HEK293 (cell line): Measurements from ENCODE around the gene SNRNP40.

Source experiments
- CTCF ChIA-PET: fragments of 350-600 bp; formaldehyde crosslinking; extraction: SDS; loops from one replicate; lab custom pipeline; 2021; ENCODE audit warnings: antibody characterized with exemption; lab: Yijun Ruan, JAX
- POLR2A ChIA-PET: fragments of 300-600 bp; formaldehyde crosslinking; extraction: SDS; loops from one replicate; lab custom pipeline; 2020; ENCODE audit warnings: antibody characterized with exemption, inconsistent platforms; lab: Yijun Ruan, JAX
- H3K27ac ChIP-seq: fragments of 200-500 bp; sonication (Bioruptor generic); 2 replicates; pipeline ENCODE4 v1.5.1; 2014; ENCODE audit warnings: low read depth, low read length, control low read depth, inconsistent platforms; ENCODE audit errors: extremely low read depth
- H3K36me3 ChIP-seq, 2 experiments: fragments of 200-500 bp in 1 of 2; sonication (Bioruptor generic) in 1 of 2; 1 replicate in 1 of 2; 2 replicates in 1 of 2; pipeline ENCODE4 v1.5.1; 2014 to 2017; ENCODE audit warnings: inconsistent platforms in 2 of 2, low read length in 2 of 2; ENCODE audit not compliant: control insufficient read depth in 2 of 2, insufficient read depth in 1 of 2
- H3K4me1 ChIP-seq: fragments of 200-500 bp; sonication (Bioruptor generic); 2 replicates; pipeline ENCODE4 v1.5.1; 2014; ENCODE audit warnings: mild to moderate bottlenecking, low read length, inconsistent platforms; ENCODE audit not compliant: control insufficient read depth, insufficient read depth
- H3K4me3 ChIP-seq: 2 replicates; pipeline ENCODE4 v1.5.1; 2011; ENCODE audit warnings: low read depth, mild to moderate bottlenecking, control low read depth, low read length, moderate library complexity
- H3K9me3 ChIP-seq: fragments of 200-500 bp; sonication (Bioruptor generic); 2 replicates; pipeline ENCODE4 v1.5.1; 2014; ENCODE audit warnings: low read depth, low read length, inconsistent platforms; ENCODE audit not compliant: control insufficient read depth, insufficient read depth
- ATF2 ChIP-seq: fragments of 450-650 bp; formaldehyde crosslinking; IDR thresholded peaks from 2 replicates; pipeline ENCODE4 v1.5.1; 2016; ENCODE audit warnings: missing biosample characterization, missing genetic modification characterization, low read depth
- EGR2 ChIP-seq: fragments of 450-650 bp; formaldehyde crosslinking; IDR thresholded peaks from 2 replicates; pipeline ENCODE4 v1.5.1; 2016; ENCODE audit warnings: low read depth, missing biosample characterization, missing genetic modification characterization
- GLIS2 ChIP-seq: fragments of 450-650 bp; formaldehyde crosslinking; IDR thresholded peaks from 2 replicates; pipeline ENCODE4 v1.5.1; 2016; ENCODE audit warnings: missing biosample characterization, missing genetic modification characterization
- HIC1 ChIP-seq: fragments of 450-650 bp; formaldehyde crosslinking; IDR thresholded peaks from 2 replicates; pipeline ENCODE4 v1.5.1; 2016; ENCODE audit warnings: missing biosample characterization, missing genetic modification characterization
- RBAK ChIP-seq: fragments of 450-650 bp; formaldehyde crosslinking; IDR thresholded peaks from 2 replicates; pipeline ENCODE4 v1.5.1; 2016; ENCODE audit warnings: missing biosample characterization, missing genetic modification characterization
- SCRT2 ChIP-seq: fragments of 450-650 bp; formaldehyde crosslinking; IDR thresholded peaks from 2 replicates; pipeline ENCODE4 v1.5.1; 2016; ENCODE audit warnings: missing biosample characterization, missing genetic modification characterization
- WT1 ChIP-seq: fragments of 450-650 bp; formaldehyde crosslinking; IDR thresholded peaks from 2 replicates; pipeline ENCODE4 v1.5.1; 2016; ENCODE audit warnings: missing biosample characterization, missing genetic modification characterization
- ZBTB17 ChIP-seq: fragments of 450-650 bp; formaldehyde crosslinking; IDR thresholded peaks from 2 replicates; pipeline ENCODE4 v1.5.1; 2016; ENCODE audit warnings: missing biosample characterization, missing genetic modification characterization
- ZNF239 ChIP-seq: fragments of 450-650 bp; formaldehyde crosslinking; IDR thresholded peaks from 2 replicates; pipeline ENCODE4 v1.5.1; 2016; ENCODE audit warnings: missing biosample characterization, missing genetic modification characterization
- ZNF280D ChIP-seq: fragments of 450-650 bp; formaldehyde crosslinking; IDR thresholded peaks from 2 replicates; pipeline ENCODE4 v1.5.1; 2016; ENCODE audit warnings: missing biosample characterization, missing genetic modification characterization
- ZNF362 ChIP-seq: fragments of 450-650 bp; formaldehyde crosslinking; IDR thresholded peaks from 2 replicates; pipeline ENCODE4 v1.5.1; 2016; ENCODE audit warnings: missing biosample characterization, missing genetic modification characterization
- ZNF404 ChIP-seq: fragments of 450-650 bp; formaldehyde crosslinking; IDR thresholded peaks from 2 replicates; pipeline ENCODE4 v1.5.1; 2017; ENCODE audit warnings: missing biosample characterization, missing genetic modification characterization
- ZNF529 ChIP-seq: fragments of 450-650 bp; formaldehyde crosslinking; IDR thresholded peaks from 2 replicates; pipeline ENCODE4 v1.5.1; 2017; ENCODE audit warnings: missing genetic modification characterization, missing biosample characterization; ENCODE audit not compliant: insufficient replicate concordance
- ZNF549 ChIP-seq: fragments of 450-650 bp; IDR thresholded peaks from 2 replicates; pipeline ENCODE4 v1.5.1; 2018; ENCODE audit warnings: missing biosample characterization, missing genetic modification characterization, mild to moderate bottlenecking, inconsistent platforms, moderate library complexity
- ZNF558 ChIP-seq: fragments of 450-650 bp; formaldehyde crosslinking; IDR thresholded peaks from 2 replicates; pipeline ENCODE4 v1.5.1; 2016; ENCODE audit warnings: missing biosample characterization, missing genetic modification characterization
- ZNF654 ChIP-seq: fragments of 450-650 bp; formaldehyde crosslinking; IDR thresholded peaks from 2 replicates; pipeline ENCODE4 v1.5.1; 2016; ENCODE audit warnings: low read depth, missing biosample characterization, missing genetic modification characterization
- ZNF747 ChIP-seq: fragments of 450-650 bp; formaldehyde crosslinking; IDR thresholded peaks from 2 replicates; pipeline ENCODE4 v1.5.1; 2016; ENCODE audit warnings: missing biosample characterization, missing genetic modification characterization
- ZNF777 ChIP-seq: fragments of 450-650 bp; formaldehyde crosslinking; IDR thresholded peaks from 2 replicates; pipeline ENCODE4 v1.5.1; 2017; ENCODE audit warnings: missing biosample characterization, missing genetic modification characterization, borderline replicate concordance
- TF ChIP-seq, protein P1 (sequence below): fragments of 450-650 bp; formaldehyde crosslinking; IDR thresholded peaks from 2 replicates; pipeline ENCODE4 v1.5.1; 2017; ENCODE audit warnings: missing biosample characterization, missing genetic modification characterization
- TF ChIP-seq, protein P2 (sequence below): fragments of 450-650 bp; formaldehyde crosslinking; IDR thresholded peaks from 2 replicates; pipeline ENCODE4 v1.5.1; 2016; ENCODE audit warnings: missing biosample characterization, missing genetic modification characterization
- TF ChIP-seq, protein P3 (sequence below): fragments of 450-650 bp; formaldehyde crosslinking; IDR thresholded peaks from 2 replicates; pipeline ENCODE4 v1.5.1; 2016; ENCODE audit warnings: missing biosample characterization, missing genetic modification characterization, low read depth

The SNRNP40 gene

GRCh38 chr1:31222176-31222575, 74.4 kb downstream of the SNRNP40 start:
- no peaks in the 10 kb centered on the region for H3K4me1 ChIP-seq
- POLR2A ChIA-PET: no interaction called here
- no peaks in the 10 kb centered on the region for H3K36me3 ChIP-seq
- CTCF ChIA-PET: interaction anchor here (1.0 kb wide), 1 partner anchor 24 kb away, joined by 3 read pairs; no protein-coding TSS in a partner anchor
- no peak overlapping the region for H3K27ac ChIP-seq
- TF ChIP-seq ZNF558 (no peak), WT1 (no peak), ZNF747 (tag by site-specific recombination) (no peak), EGR2 (no peak), ZNF777 (tag by site-specific recombination) (no peak), ZNF529 (tag by site-specific recombination) (no peak), ZNF362 (tag by site-specific recombination) (no peak), ATF2 (tag by site-specific recombination) (no peak)
- TF ChIP-seq, protein P1, sequence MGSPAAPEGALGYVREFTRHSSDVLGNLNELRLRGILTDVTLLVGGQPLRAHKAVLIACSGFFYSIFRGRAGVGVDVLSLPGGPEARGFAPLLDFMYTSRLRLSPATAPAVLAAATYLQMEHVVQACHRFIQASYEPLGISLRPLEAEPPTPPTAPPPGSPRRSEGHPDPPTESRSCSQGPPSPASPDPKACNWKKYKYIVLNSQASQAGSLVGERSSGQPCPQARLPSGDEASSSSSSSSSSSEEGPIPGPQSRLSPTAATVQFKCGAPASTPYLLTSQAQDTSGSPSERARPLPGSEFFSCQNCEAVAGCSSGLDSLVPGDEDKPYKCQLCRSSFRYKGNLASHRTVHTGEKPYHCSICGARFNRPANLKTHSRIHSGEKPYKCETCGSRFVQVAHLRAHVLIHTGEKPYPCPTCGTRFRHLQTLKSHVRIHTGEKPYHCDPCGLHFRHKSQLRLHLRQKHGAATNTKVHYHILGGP (tag by site-specific recombination): no peak
- TF ChIP-seq, protein P2, sequence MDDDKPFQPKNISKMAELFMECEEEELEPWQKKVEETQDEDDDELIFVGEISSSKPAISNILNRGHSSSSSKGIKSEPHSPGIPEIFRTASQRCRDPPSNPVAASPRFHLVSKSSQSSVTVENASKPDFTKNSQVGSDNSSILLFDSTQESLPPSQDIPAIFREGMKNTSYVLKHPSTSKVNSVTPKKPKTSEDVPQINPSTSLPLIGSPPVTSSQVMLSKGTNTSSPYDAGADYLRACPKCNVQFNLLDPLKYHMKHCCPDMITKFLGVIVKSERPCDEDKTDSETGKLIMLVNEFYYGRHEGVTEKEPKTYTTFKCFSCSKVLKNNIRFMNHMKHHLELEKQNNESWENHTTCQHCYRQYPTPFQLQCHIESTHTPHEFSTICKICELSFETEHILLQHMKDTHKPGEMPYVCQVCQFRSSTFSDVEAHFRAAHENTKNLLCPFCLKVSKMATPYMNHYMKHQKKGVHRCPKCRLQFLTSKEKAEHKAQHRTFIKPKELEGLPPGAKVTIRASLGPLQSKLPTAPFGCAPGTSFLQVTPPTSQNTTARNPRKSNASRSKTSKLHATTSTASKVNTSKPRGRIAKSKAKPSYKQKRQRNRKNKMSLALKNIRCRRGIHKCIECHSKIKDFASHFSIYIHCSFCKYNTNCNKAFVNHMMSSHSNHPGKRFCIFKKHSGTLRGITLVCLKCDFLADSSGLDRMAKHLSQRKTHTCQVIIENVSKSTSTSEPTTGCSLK: no peak
- H3K9me3 ChIP-seq: no peaks in the 10 kb centered on the region
- no peak overlapping the region for H3K4me3 ChIP-seq

- no peak overlapping the region for H3K27ac ChIP-seq
- no peaks in the 10 kb centered on the region for H3K36me3 ChIP-seq
- CTCF ChIA-PET: no interaction called here
- POLR2A ChIA-PET: interaction anchor here (0.6 kb wide), 1 partner anchor 76 kb away, joined by 3 read pairs; the partner anchor contains the start of genes SNRNP40 and ZCCHC17
- H3K4me1 ChIP-seq: no peaks in the 10 kb centered on the region
- H3K4me3 ChIP-seq: no peak overlapping the region
- no peaks in the 10 kb centered on the region for H3K9me3 ChIP-seq
- no peak for TF ChIP-seq RBAK (tag by site-specific recombination)
- TF ChIP-seq ZNF404 (tag by site-specific recombination): no peak
- no peak for TF ChIP-seq EGR2
- TF ChIP-seq GLIS2: no peak
- no peak for TF ChIP-seq SCRT2 (tag by site-specific recombination)
- TF ChIP-seq ZBTB17 (tag by site-specific recombination): no peak
- TF ChIP-seq ZNF654 (tag by site-specific recombination): no peak
- TF ChIP-seq, protein P3, sequence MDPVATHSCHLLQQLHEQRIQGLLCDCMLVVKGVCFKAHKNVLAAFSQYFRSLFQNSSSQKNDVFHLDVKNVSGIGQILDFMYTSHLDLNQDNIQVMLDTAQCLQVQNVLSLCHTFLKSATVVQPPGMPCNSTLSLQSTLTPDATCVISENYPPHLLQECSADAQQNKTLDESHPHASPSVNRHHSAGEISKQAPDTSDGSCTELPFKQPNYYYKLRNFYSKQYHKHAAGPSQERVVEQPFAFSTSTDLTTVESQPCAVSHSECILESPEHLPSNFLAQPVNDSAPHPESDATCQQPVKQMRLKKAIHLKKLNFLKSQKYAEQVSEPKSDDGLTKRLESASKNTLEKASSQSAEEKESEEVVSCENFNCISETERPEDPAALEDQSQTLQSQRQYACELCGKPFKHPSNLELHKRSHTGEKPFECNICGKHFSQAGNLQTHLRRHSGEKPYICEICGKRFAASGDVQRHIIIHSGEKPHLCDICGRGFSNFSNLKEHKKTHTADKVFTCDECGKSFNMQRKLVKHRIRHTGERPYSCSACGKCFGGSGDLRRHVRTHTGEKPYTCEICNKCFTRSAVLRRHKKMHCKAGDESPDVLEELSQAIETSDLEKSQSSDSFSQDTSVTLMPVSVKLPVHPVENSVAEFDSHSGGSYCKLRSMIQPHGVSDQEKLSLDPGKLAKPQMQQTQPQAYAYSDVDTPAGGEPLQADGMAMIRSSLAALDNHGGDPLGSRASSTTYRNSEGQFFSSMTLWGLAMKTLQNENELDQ (tag by site-specific recombination): no peak
- no peak for TF ChIP-seq HIC1 (tag by site-specific recombination)
- no peak for TF ChIP-seq WT1
- TF ChIP-seq ZNF549: no peak
- no peak for TF ChIP-seq ZNF280D (tag by site-specific recombination)
- TF ChIP-seq ZNF239 (tag by site-specific recombination): no peak
Observed at GRCh38 chr1:31221072-31221471, 75.5 kb downstream of the SNRNP40 start.
